CD4-positive, alpha-beta T cell treated with Interleukin-12 subunit alpha and Interleukin-12 subunit beta, for 1 hour (primary cell): ENCODE measurements around the gene C14orf39.

Source experiments
- DNase-seq: peaks from one replicate; pipeline ENCODE4 v3.0.0-alpha.2; 2020

The C14orf39 gene, protein sequence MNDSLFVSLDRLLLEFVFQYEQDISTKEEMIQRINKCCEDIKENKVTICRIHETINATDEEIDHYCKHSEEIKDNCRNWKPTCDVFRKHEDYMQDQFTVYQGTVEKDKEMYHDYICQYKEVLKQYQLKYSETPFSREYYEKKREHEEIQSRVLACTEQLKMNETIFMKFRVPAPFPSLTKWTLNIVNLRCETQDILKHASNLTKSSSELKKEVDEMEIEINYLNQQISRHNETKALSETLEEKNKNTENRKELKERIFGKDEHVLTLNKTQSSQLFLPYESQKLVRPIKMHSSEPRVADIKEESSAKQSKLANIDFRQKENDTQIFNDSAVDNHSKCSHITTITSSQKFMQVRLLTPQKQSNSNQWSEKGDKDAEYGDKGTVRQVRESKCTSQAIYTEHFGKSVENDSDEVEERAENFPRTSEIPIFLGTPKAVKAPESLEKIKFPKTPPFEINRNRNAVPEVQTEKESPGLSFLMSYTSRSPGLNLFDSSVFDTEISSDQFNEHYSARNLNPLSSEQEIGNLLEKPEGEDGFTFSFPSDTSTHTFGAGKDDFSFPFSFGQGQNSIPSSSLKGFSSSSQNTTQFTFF

DNA sequence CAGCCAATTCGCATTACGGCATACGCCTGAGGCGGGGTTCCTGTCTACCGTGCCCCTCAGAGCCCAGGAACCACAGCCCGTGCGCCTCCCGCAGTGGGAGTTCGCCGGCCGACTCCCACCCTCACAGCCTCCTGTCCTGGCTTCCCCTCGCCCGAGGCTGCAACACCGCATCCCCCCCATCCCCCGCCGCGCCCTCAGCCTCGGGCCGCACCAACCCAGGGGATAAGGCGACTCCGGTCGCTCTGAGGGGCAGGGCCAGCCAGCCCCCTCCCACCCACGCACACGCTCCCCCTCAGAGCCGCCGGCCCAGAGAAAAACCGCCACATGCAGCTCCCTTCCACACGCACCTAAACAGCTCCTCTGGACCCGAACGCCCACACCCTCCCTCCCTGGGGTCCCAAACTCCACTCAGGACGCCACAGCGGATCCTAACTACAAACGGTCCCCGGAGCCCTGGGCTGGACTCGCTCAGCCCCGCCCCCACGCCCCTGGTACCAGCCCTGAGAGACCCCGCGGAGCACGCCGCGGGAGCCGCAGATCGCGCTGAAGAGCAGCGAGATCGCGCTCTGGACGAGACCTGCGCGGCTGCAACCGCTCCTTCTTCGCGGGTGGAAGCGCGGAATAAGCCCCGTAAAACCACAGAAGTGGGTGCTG, at the start of gene C14orf39:
TSS of gene C14orf39 (minus strand) at position 466 of the 654 bp plus-strand sequence. CDS start 985 bp downstream, outside the sequence.
- no peak for DNase-seq

DNA sequence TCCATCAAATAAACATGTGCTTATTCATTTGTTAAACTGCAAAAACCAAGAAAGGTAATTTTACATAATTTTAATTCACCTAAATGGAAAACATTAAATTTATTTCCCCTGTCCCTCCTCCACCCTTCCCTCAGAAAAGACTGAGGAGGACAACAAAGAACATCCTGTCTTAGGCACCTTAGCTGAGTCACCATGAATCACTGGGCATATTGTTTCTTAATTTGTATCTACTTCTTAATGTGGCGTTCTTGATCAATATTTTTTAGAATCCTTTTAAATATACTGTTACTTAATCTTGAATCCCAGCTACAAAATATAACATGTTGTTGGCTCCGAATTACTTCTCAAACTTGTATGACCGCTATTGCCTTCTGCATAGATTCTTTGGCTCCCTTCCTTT, 46.6 kb upstream of the C14orf39 start:
- DNase-seq, result no peak

DNA sequence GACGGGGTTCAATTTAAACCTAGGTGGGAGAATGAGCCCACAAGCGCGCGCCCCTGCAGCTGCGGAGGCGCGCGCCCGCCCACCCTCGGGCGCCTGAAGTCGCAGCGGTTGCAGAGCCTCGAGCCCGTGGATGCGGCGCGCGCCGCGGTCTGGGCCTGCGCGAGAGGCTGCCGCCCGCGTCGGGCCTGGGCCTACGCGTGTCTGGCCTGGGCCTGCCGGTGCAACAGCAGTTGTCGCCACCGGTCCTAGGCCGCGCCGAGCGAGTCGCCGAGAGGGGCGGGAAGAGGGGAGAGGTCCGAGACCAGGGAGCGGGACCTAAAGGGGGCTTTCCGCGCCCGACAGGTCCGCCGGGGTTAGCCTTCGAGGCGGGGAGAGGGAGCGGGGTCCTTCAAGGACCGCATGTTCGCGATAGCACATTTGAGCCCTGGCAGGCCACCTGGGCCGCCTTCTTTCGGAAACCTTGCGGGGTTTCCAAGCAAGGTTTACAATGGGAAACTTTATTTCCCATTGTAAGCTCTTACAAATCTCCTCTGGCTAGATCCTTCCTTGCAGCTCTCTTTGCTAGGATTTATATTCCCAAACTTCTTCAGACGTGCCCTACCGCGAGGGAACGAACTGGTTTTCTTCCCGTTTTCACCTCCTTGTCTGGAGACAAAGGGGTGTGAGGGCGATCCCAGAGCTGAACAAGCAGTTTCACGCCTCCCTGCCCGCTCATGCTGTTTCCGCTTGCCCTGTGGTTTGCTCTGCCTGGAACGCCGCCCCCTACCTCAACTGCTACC, 29.8 kb upstream of the C14orf39 start:
- DNase-seq, result no peak

DNA sequence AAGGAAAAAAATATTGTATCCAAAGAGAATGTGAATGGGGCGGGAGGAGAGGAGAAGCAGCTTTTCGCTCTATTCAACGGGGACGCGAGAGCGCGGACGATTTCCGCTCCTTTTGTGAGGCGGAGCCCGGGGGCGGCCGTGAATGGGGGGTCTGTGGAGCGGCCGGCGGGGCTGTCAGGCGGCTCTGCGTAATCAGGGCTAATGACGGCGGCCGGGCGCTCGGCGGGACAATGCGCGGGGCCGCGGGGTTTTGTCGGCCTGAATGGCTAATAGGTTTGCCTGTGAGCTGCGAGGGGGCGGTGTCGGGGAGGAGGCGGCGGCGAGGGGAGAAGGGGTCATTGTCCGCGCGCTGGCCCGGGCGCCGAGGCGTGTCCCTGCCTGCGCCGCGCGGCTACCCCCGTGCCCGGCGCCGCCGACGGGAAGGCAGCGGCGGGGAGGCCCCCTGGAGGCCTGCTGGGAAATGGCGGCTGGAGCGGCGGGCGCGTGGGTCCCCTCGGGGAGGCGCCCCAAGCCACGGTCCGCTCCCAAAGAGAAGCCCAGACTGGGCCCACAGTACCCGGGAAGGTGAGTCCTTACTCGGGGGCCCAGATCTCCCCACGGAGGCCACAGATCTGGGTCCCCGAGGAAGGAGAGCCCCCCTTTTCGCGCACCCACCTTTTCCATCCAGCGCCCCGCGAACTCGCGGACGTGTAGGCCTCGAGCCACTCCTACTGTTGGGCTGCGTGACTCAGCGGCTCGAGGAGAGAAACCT, 29.1 kb upstream of the C14orf39 start:
- DNase-seq, result no peak

DNA sequence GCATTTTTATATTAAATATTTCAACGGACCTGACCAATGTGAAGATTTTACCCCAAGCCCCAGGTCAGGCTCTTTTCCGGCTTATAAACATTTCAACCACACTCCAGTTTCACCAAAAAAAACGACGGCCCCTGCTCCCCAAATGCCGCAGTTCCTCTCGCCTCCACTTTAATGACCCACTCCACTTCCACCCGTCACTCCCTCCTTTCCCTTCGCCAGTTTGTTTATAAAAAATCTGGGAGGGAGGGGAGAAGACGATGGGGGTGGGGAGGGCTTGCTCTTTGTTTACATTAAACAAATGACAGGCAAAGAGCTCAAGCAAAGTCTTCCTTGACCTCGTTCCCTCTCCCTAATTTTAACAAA, 28.5 kb upstream of the C14orf39 start:
- no peak for DNase-seq

DNA sequence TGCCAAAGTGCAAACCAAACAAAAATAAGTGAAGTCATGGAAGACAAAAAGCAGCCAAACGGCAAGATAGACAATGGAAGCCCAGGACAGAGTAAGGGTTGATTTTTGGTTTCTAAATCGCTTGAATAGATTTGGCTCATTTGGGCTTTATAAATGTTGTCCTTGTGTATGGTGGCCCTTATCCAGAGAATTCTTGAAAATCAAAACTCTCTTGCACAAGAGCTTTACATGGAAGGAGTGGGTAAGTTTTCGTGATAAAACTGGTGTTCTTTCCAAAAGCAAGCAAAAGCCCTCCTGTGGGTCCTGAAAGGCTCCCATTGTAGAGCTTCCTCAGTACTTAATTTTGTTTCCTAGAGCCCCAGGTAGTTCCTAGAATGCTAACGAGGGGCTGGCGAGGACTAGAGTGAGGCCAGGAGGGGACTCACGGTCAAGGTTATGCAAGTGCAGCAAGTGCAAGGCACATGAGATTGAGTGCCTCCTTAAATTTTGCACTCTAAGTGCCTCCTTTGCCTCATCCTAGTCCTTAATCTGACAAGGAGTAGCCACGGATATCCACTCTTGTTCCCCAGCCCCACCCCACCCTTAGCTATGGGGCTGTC, 27.2 kb upstream of the C14orf39 start:
- DNase-seq, result no peak

DNA sequence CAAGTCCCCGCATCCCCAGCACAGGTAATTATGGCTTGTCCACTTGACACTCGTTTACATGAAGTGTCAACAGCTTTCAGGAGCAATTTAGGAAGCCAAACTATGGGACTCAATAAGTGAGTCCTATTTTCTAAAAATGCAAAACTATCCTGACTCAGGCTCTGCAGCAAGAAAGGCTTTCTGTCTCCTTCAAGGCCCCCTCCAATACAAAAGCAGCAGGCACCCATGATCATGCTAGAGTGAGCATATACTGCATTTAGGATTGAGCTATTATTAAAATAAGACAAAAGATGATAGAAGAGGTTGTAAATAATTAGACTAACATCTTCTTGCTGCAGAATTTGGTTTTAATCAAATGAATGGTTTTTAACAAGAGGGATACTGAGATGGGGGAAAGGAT, 26.3 kb upstream of the C14orf39 start:
- no peak for DNase-seq

DNA sequence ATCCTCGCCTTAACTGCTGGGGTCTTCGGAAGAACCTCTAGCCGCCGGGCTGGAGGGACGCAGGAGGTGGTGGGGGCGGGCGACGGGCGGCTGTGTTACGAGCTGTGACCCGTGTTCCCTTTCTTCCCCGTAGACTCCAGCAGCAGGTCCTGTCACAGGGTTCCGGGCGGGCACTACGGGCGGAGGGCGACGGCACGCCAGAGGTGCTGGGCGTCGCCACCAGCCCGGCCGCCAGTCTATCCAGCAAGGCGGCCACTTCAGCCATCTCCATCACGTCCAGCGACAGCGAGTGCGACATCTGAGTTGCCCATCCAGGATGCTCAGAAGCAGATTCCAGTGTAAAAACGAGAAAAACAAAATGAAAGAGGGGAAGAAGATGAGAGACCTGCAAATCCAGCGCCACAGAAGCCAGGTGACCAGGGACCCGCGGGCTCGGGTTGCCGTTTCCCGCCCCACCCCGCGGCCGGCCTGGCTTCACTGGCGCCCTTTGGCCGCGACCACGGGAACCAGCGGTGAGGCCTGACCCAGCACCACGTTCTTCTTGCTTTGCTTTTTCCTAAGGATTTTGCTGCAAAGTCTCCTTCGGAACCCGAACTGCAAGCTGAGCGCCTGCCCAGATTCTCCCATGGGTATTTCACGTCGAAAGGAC, 25.2 kb upstream of the C14orf39 start:
- no peak for DNase-seq

DNA sequence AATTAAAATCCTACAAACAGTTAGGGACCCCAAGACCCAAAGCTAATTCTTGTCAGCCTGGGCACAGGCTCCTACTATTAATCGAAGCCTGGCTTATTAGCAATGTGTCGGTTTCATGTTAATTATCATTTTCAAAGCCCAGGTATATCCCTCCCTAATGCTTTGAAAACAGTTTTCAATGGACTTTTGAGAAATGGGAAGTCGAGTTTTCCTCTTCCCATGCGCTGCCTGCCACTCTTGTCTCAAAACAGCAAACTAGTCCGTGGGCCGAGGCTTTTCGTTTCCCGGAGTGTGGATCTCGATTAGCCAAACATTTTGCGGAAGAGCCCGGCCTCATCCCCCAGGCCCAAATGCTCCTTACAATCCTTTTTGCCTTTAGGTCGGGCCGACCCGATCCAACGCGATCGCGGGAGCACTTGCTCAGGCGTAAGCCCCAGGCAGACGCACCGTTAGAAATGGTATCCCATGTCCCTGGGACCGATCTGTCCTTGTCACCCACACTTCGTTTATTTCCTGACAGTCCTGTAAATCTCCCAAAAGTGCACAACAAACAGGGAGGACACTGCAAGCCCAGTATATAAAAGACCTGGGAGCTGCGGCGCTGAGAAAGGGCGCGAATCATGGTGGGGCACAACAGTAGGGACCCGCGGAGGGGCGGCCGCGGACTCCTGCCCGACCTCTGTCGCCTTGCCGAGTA, 24.5 kb upstream of the C14orf39 start:
- DNase-seq, result no peak

DNA sequence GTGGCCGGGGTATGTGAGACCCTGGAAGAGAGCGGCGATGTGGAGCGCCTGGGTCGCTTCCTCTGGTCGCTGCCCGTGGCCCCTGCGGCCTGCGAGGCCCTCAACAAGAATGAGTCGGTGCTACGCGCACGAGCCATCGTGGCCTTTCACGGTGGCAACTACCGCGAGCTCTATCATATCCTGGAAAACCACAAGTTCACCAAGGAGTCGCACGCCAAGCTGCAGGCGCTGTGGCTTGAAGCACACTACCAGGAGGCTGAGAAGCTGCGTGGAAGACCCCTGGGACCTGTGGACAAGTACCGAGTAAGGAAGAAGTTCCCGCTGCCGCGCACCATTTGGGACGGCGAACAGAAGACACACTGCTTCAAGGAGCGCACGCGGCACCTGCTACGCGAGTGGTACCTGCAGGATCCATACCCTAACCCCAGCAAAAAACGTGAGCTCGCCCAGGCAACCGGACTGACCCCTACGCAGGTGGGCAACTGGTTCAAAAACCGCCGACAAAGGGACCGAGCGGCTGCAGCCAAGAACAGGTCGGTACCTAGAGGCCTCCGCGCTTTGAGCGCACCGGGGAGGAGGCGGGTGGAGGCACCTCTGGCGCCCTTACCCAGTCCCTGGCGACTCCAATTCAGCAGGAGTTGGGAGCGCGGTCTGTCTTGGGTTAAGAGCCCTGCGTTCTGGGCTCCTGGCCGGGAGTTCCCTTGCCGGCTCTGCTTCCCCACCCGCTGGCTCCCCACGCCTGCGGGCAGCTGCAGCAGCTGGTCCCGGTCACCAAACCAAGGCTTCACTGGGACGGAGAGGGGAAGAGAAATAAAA, 23.8 kb upstream of the C14orf39 start:
- DNase-seq, result no peak

DNA sequence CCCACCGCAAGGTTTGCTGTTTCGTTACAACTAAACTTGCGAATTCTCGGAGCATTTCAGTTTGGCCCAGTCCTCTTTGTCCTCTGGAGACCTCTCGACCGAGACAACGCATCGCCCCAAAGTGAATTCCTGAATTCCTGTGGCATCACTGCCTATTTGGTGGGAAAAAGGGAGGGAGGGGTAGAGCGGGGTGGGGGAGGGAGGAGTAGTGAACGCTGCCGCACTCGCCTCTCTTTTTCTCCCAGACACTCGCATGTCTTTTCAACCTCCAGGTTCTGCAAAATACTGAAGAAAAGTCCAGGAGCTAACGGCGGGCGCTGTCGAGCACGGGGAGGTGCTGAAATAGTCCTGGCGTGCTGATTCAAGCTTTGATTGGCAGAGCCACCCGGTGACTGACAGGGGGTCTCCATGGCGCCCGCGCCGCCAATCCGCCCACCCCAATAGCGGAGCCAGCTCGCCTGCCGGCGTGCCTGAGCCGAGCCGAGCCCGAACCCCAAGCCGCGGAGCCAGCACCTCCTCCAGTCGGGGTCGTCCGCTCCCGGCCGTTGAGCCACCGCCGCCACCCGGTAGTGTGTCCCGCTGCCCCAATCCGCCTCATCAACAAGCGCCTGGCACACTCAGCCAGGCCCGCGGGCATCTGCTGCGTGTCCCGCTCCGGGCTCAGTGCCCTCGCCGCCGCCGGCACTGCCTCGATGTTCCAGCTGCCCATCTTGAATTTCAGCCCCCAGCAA, 23.0 kb upstream of the C14orf39 start, which contains the start of gene SIX6:
TSS of gene SIX6 (plus strand) at position 440 of the 731 bp plus-strand sequence. CDS start at position 693, 253 bp downstream.
- no peak for DNase-seq

DNA sequence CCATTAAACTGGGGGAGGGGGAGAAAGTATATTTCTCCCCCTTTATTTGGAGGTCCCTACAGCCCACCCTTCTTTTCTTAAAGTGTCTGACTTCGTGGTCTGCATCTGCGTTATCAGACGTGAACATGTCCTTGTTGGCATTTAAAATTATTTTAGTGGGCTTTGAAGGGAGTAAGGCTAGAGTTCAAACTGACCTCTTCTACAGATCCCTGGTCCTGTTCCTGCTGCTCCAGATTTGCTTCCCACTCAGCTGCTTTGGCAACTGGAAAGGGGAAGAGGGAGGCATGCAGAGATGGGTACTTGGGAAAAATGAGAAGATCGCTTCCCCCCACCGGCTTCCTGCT, 22.5 kb upstream of the C14orf39 start:
- no peak for DNase-seq

DNA sequence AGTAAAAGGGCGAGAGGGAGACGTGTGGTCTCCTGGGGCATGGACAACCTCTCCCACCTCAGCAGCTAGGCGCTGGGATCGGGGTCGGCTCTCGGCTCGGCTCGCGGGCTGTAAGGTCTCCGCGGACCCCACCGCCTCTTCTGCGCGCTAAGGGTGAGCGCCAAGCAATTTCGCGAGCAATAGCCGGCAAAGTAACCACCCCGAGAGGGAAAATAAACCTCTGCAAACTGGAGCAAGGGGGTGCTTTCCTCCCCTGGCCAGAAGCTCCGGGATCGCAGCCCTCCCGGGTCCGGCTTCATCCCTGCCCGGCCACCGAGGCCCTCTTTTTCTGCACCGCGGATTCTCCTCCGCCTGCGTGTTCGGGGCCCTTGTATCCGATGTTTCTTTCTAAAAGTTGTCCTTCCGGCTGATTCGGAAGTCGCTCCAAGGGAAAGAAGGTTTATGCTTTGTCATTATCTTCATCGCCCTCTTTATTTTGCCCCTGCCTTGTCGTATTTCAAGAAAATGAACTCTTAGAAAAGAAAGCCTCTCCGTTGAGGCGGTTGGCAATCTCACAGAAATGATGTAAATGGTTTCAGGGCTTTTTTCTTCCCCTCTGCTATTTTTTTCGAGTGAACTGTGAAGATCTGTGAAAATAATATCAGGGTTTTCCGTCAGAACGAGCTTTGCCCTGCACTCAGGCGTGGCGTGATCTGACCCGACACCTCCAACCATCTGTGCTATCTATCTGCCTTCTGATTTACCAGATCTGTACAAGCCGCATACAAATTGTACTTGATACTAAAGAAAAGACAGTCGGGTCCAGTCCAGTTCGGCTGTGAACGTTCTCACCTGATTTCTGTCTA, 21.3 kb upstream of the C14orf39 start:
- no peak for DNase-seq

DNA sequence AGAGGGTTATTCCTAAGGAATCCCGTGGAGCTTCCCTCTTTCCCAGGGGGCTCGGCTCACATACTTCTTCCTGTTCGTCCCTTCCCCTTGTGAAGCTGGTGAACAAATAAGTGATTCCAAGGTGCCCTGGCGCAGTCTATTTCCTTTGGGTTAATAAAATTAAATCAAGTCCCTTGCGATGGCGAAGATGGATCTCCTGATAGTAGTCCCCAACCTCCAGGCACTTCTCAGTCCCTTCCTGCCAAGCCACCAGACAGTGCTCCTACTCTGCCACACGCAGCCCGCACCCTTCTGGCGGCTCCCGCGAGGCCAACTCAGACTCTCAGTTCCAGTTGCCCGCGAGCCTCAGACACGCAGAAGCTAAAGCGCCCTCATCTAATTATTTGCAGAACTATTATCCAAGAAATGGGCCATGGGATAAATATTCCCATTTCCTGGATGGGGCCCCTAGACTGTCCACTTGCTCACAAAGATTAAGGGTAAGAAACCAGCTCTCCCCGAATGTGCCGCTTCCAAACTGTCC, 20.7 kb upstream of the C14orf39 start:
- DNase-seq, result no peak

DNA sequence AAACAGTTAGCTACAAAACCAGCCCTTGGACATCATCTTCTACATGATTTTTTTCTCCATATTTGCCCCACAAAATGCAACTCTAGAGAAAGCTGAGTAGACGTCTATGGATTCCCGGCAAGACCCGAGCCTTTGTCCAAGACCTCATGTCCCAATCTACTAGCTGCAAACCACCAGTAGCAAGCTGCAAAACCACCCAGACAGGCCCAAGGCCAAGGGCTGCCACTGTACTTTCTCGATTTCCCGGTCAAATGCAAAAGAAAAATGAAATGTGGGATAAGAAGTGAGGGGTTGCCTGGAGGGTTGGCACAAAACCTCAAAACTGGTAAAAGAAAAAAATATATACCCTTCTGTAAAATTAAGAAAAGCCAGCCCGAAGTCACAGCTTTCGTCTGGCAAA, 20.1 kb upstream of the C14orf39 start:
- no peak for DNase-seq

DNA sequence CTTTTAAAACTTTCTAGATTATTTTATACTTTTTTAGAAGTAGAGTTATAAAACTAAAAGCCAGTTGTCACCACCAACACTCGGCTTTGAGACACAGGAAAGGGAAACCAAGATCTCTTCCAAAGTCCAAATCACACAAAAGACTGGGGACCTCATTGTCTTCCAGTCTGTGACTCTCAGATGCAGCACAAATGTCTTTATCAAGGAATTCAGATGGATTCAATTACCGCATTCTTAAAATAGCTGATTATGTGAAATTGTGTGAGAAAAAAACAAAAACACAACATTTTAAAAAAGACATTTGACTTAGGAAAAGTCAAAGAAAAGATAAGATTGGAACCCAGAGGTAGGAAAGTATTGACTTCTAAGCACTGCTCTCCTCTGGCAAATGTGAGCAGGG, 19.6 kb upstream of the C14orf39 start:
- no peak for DNase-seq

DNA sequence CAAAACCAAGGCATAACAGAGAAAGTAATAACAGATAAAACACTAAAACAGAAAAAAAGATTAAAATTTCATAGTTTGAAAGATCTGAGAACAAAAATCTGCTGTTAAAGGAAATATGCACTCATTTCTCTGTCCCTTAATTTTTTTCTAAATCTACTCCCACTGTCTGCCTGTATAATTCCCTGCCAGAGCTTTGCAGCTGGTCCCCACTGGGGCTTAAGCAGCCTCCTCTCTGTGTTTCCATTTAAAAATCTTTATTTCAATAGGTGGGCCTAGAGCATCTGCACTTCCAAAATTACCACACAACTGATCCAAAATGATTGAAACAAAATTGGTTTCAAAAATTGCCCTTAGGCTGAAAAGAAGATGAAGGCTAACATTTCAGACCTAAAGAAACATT, 16.7 kb upstream of the C14orf39 start:
- no peak for DNase-seq

DNA sequence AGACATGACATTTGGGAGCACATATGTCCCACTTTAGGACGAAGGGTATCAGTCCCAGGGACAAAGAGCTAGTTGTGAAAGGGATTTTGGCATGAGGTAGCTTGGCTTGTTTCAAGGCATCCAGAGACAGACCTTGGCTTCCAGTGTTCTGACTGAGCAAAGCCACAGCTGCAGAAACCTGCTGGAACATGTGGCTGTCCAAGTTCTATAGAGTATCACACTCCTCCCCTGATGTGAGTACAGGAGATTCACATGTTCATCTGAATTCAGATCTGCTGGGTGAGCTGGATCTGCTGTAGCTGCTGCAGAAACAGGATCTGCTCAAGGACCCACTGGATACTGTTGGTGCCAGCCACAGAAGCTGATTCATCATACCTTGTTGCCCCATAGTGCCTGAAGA, 10.1 kb upstream of the C14orf39 start:
- no peak for DNase-seq
